Stimulated activated CD4-positive, alpha-beta T cell treated with anti-CD3 and anti-CD28 coated beads, Interleukin-2, amount 100 ng/mL, for 4 hours (primary cell): Measurements from ENCODE around the gene TNKS1BP1.
A peak's percentile ranks its signal among the peaks of the same experiment; 100 is the strongest.
"Not testable (repeated sequence)": the region's sequence is repeated elsewhere in the genome, so short reads cannot be mapped to it uniquely, and the experiment has no call there.

Experiments
- DNase-seq: peaks from one replicate; pipeline ENCODE4 v3.0.0-alpha.2; 2020; ENCODE audit warnings: low read depth

The TNKS1BP1 gene

GRCh38 chr11:57311109-57311936 lies 13.4 kb downstream of the TNKS1BP1 start:
- peak; percentile 45 for DNase-seq

DNA sequence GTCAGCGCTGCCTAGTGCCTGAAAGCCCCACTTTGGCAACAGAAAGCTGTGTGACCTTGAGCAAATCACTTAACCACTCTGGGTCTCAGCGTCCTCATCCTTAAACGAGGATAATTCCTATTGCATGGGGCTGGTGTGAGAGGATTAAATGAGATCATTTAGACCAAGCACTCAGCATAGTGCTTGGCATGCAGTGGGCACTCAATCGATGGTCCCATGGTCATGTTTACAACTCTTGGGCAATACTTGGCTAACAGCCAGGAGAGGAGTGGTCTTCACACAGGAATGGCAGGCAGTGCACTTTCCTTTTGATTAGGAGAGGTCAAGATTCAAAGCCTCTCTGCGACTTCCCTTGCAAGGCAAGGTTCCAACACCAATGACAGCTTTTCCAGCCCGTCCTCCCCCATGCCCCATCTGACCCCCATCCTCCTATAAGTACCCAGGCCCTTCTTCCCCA lies 14.1 kb downstream of the TNKS1BP1 start:
- no peak for DNase-seq

GRCh38 chr11:57310091-57310490 lies 14.7 kb downstream of the TNKS1BP1 start:
- DNase-seq, result no peak

GRCh38 chr11:57309106-57310059 lies 15.4 kb downstream of the TNKS1BP1 start:
- DNase-seq, result no peak

DNA sequence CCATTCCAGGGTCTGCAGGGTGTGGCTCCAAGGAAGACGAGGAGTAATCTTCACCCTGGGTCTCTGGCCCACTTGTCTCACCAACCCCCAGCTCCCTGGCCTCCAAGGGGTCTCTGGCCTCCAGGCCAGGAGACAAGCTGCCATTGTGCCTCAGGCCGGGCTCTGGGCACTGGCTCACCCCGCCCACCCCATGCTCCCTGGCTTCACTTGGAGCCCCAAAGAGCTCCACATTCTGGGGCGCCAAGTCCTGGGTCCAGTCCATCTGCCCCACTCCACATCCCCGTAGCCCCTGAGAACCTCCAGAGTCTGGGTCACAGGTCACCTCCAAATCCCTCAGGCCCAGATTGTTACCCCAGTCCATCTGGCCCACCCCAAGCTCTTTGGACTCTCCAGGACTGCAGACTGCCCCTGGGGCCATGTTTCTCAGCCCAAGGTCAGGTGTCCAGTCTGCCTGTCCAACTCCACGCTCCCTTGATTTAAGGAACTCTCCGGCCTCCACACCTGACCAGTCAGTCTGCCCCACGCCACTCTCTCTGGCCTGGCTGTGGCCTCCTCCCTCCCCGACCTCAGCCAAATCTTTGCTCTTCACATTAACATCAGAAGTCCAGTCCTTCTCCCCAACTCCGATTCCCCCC lies 16.2 kb downstream of the TNKS1BP1 start:
- DNase-seq, result no peak

- no peak for DNase-seq
These were observed 17.0 kb downstream of the TNKS1BP1 start for GRCh38 chr11:57307666-57308270.

DNA sequence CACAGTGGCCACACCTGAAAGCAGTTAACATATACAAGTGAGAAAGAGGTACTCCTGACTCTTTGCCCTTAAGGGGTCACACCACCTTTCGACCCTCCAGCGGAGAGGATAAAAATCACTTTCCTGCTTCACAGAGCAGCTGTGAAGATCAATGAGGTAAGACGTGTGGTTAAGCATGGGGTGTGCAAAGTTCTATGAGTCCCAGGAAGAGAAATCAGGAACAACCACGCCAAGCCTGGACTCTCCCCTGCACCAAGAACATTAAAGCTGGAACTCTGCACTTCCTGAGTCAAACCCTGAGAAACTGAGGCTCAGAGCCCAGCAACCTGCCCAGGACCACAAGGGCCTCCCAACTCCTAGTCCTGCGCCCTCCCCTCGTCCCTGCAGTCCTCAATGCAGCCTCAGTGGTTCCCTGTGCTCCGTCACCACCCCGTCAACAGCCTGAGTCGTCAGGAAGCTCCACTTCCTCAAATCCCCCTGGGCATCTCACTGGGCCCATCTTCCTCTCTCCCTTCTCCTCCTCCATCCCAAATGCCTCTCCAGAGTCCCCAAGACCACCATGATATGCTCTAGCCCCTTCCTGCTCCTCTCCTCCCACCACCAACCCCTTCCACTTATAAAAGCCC lies 17.7 kb downstream of the TNKS1BP1 start:
- no peak for DNase-seq

DNA sequence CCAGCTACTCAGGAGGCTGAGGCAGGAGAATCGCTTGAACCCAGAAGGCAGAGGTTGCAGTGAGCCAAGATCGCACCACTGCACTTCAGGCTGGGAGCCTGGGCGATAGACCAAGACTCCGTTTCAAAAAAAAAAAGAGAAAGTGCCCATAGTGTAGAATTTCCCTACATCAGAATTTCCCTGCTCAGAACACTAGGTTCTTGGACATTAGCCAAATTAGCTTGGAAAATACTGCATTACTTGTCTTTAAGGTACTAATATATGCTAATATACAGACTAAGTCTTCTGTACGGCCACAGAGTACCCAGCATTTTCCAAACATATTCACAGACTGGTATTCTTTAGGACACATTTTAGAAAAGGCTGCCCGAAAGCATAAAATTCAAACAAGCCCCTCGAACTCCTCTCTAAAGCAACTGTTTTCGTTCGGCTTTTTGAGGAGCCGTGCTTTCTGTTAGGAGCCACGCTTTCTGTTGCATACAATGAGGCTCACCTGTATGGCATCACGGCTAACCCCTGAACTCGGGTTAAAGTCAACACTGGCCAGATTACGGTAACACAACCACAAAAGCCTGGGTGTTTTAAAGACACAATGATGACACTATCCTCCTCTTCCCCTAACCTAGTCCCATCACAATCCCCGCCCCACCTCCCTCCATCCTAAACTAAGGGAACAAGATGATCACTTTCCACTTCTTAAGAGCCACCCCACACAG lies 18.4 kb downstream of the TNKS1BP1 start:
- no peak for DNase-seq

DNA sequence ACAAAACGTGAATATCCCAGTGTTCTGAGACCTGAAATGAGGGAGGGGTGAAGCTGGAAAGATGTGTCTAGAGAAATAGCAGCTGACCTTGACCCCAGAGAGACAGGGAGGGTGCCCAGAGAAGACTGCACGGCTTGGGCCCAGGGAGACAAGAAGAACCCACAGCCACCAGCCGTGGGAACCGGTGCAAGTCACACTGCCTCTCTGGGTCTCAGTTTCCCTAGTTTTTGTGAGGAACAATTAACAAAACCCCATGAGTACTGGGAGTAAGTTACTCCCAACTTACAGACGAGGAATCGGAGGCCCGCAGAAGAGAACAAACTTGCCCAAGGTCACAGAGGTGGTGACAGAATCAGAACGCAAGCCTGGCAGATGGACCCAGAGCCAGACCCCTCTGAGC lies 19.2 kb downstream of the TNKS1BP1 start:
- no peak for DNase-seq

DNA sequence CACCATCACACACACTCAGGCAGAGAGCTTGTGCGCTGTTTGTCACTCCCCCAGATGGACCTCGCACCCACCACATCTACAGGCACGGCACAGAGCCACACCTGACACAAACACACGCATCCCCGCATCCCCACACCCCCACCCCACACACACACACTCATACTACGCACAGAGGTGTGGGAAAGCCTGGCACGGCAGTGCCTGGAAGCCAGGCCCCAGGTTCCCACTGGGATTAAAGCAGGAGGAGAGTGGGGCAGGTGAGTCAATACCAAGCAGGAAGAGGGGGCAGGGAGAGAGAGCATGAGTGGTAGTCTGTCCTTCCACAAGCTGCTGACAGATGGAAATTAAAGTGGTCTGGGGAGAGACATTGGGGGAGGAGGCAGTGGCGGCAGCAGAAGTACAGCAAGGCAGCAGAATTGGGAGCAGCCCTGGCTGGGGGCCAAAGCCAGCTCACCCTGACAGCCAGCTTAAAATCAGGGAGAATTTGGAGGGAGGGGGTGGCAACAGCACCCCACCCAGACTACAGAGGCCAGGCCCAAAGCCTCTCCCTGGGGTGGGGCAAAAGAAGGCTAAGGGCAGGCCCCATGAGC lies 20.7 kb downstream of the TNKS1BP1 start:
- DNase-seq, result no peak

DNA sequence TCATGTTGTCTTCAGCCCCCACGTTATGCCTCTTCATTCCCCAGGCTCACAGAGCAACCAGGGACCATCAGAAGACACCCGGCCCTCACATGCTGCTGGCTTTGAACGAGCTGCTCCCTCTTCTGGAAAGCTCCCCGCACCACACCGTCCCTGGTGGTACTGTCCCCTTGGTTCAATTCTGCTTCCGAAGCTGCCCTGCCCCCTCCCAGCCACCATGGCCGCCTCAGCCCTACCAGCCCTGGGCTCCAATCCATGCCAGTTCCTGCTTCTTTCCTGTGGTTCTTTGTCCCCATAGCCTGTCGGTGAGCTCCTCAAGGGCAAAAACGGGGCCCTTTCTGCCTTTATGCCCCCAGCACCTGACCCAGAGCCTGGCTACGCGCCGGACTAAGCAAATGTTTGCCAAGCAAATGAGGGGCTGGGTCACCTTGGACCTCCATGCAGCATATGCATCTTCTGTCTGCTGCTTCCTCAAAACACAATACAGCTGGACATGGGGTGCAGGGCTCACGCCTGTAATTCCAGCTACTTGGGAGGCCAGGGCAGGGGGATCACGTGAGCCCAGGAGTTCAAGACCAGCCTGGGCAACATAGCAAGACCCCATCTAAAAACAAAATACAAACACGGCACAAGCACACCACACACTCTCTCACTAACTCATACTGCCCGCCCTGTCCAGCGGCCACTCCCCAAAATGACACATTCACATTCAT lies 21.3 kb downstream of the TNKS1BP1 start:
- no peak for DNase-seq

- no peak for DNase-seq
These were observed 22.3 kb downstream of the TNKS1BP1 start for GRCh38 chr11:57302489-57302888.

DNA sequence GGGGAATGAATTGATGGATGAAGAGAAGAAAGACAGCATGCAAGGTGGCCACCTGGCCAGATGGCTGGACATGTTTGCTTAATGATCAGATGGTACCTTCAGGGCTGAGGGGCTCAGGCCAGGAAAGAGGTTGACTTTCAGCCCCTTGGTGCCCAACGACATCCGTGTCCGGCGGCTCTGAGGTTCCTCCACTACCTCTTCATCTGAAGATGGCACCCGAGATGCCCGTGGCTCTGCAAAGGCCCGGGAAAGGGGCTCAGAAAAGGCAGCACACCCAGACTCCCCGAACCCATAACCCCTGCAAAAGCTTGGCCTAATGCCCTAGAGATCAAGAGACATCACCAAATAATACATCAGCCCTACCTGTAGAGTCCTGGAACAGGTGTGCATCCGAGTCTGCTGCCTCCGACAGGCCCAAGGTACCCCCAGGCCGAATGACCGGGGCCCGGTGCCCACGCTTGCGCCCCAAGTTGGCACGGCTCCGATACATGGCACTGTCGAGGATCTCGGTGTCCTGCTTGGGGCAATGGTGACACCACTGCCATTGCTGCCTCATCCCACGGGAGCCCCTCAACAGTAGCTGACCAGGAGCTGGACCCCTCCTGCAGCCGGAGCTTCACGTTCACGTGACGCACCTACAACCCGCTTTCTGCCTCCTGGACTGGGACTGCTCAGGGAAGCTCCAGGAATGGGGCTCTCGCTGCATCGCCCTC lies 22.9 kb downstream of the TNKS1BP1 start:
- no peak for DNase-seq

GRCh38 chr11:57300785-57301184 lies 24.0 kb downstream of the TNKS1BP1 start:
- no peak for DNase-seq

GRCh38 chr11:57299150-57299737 lies 25.5 kb downstream of the TNKS1BP1 start:
- DNase-seq, result no peak

DNA sequence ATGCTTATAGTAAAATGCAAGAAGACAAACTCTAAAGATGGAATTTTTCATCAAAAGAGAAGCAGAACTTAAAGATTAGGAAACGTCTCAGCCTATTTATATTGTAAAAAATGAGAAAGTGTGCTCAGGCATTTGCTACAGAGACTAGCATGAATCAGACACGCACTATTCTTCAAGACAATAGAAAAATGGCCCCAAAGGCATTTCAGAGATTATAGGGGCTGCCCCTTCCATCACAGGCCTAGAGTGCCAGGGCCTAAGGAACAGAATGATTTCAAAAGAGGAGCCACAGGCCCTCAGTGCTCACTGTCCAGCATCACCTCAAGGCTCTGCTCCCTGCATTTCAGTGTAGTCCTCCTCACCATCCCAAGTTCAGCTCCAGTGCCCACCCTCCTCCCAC lies 27.5 kb downstream of the TNKS1BP1 start:
- DNase-seq, result no peak

GRCh38 chr11:57296205-57296604 lies 28.5 kb downstream of the TNKS1BP1 start:
- DNase-seq, result not testable (repeated sequence)

DNA sequence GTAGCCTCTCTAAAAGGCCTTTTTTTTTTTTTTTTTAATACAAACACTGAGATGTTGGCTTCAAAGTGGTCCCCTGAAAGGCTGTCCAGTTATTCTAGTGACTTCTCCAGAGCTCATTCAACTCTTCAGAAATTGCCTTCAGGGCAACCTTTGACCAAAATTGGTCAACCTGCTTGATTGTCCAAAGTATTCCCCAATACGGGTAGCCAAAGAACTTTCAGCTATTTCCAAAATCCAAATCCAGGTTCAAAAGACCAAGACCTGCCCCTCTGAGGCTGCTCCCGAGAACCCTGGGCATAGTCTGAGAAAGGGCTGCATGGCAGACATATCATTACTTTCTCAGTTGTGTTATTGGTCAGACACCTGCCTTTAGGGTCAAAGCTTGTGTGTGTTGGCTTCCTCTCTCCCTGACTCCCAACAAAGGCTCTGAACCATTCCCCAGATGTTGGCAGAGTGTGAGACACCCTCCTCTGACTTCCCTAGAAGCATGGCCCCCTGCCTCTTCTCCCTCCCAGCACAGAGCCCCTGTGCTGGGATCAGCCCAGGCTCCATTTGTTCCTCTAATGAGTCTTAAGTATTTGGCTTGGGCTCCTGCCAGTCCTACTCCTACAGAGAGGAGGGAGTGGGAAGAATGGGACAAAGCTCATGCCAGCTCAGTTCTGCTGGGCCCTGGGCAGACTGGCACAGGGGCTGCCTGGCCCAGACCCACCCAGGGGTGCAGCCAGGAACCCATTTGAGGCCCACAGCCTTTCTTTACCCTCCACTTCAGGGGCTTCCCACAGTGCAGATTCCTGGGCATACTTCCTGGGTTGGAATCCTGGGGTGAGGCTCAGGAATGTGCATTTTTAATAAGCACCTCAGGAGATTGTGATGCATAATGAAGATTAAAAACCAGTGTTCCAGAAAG lies 30.3 kb downstream of the TNKS1BP1 start:
- DNase-seq, result no peak
